NT2/D1 (cell line): ENCODE data around the gene ANKRD55.

Source experiments
- DNase-seq: peaks from one replicate; pipeline ENCODE4 v3.0.0-alpha.2; 2011; ENCODE audit warnings: low read depth, low spot score
- H3K27me3 ChIP-seq: 2 replicates; pipeline ENCODE4 v1.6.0; 2011; ENCODE audit warnings: mild to moderate bottlenecking; ENCODE audit not compliant: insufficient read length, insufficient read depth
- H3K36me3 ChIP-seq: 2 replicates; pipeline ENCODE4 v1.6.1; 2011; ENCODE audit warnings: mild to moderate bottlenecking, low read length, mixed read lengths; ENCODE audit not compliant: insufficient read depth, insufficient read length
- H3K4me1 ChIP-seq: 2 replicates; pipeline ENCODE4 v1.5.1; 2011; ENCODE audit not compliant: insufficient read depth, insufficient read length
- H3K4me3 ChIP-seq: 2 replicates; pipeline ENCODE4 v1.5.1; 2011; ENCODE audit warnings: low read depth; ENCODE audit not compliant: insufficient read length
- H3K9ac ChIP-seq: 2 replicates; pipeline ENCODE4 v1.6.0; 2011; ENCODE audit warnings: low read depth; ENCODE audit not compliant: insufficient read length
- H3K9me3 ChIP-seq: 2 replicates; pipeline ENCODE4 v1.5.1; 2011; ENCODE audit warnings: mild to moderate bottlenecking, low read length; ENCODE audit not compliant: insufficient read depth
- SUZ12 ChIP-seq: IDR thresholded peaks from 2 replicates; pipeline ENCODE4 v1.6.1; 2011; ENCODE audit not compliant: insufficient read length, insufficient read depth; ENCODE audit errors: extremely low read depth
- YY1 ChIP-seq: IDR thresholded peaks from 2 replicates; pipeline ENCODE4 v1.6.1; 2011; ENCODE audit not compliant: insufficient read length, insufficient read depth
- ZNF274 ChIP-seq: IDR thresholded peaks from 2 replicates; pipeline ENCODE4 v1.6.1; 2011; ENCODE audit warnings: mild to moderate bottlenecking, low read depth, low read length

Gene ANKRD55

GRCh38 chr5:56101180-56101579 is 131.9 kb downstream of the ANKRD55 start:
- Histone ChIP-seq H3K4me1 (no peaks in the 10 kb centered on the region), H3K27me3 (no peaks in the 10 kb centered on the region), H3K9me3 (peaks cover 7% of the 10 kb centered on the region; the same call in 1 of the 2 replicates), H3K4me3 (no peak overlapping the region), H3K36me3 (no peaks in the 10 kb centered on the region), H3K9ac (no peak overlapping the region)
- no peak for DNase-seq
- TF ChIP-seq SUZ12 (no peak), ZNF274 (no peak), YY1 (no peak)

- peaks cover 7% of the 10 kb centered on the region; the same call in 1 of the 2 replicates for H3K9me3 ChIP-seq
- no peak overlapping the region for H3K9ac ChIP-seq
- DNase-seq: no peak
- no peak overlapping the region for H3K4me3 ChIP-seq
- no peaks in the 10 kb centered on the region for H3K36me3 ChIP-seq
- TF ChIP-seq YY1: no peak
- H3K4me1 ChIP-seq: no peaks in the 10 kb centered on the region
- H3K27me3 ChIP-seq: no peaks in the 10 kb centered on the region
Measured at GRCh38 chr5:56100439-56101176, 132.5 kb downstream of the ANKRD55 start.

- Histone ChIP-seq H3K4me3 (no peak overlapping the region), H3K27me3 (no peaks in the 10 kb centered on the region), H3K9me3 (peaks cover 7% of the 10 kb centered on the region; the same call in 1 of the 2 replicates), H3K36me3 (no peaks in the 10 kb centered on the region), H3K9ac (no peak overlapping the region), H3K4me1 (no peaks in the 10 kb centered on the region)
- no peak for DNase-seq
- TF ChIP-seq SUZ12 (no peak), ZNF274 (no peak), YY1 (no peak)
Measured at GRCh38 chr5:56099346-56099745, 133.8 kb downstream of the ANKRD55 start.

- H3K9ac ChIP-seq: no peak overlapping the region
- H3K27me3 ChIP-seq: no peaks in the 10 kb centered on the region
- TF ChIP-seq ZNF274: no peak
- TF ChIP-seq YY1: no peak
- TF ChIP-seq SUZ12: no peak
- H3K36me3 ChIP-seq: no peaks in the 10 kb centered on the region
- no peaks in the 10 kb centered on the region for H3K4me1 ChIP-seq
- H3K4me3 ChIP-seq: no peak overlapping the region
- no peak for DNase-seq
- H3K9me3 ChIP-seq: peaks cover 7% of the 10 kb centered on the region; the same call in 1 of the 2 replicates
Measured at GRCh38 chr5:56097055-56097454, 136.1 kb downstream of the ANKRD55 start.

- Histone ChIP-seq H3K36me3 (no peaks in the 10 kb centered on the region), H3K9ac (no peak overlapping the region), H3K4me1 (no peaks in the 10 kb centered on the region), H3K27me3 (no peaks in the 10 kb centered on the region), H3K4me3 (no peak overlapping the region), H3K9me3 (no peaks in the 10 kb centered on the region)
- no peak for DNase-seq
- TF ChIP-seq ZNF274 (no peak), SUZ12 (no peak), YY1 (no peak)
Measured at GRCh38 chr5:56095579-56096102, 137.5 kb downstream of the ANKRD55 start.

- Histone ChIP-seq H3K9me3 (no peaks in the 10 kb centered on the region), H3K36me3 (no peaks in the 10 kb centered on the region), H3K9ac (no peak overlapping the region), H3K4me1 (no peaks in the 10 kb centered on the region), H3K4me3 (no peak overlapping the region), H3K27me3 (no peaks in the 10 kb centered on the region)
- DNase-seq: no peak
- TF ChIP-seq YY1: no peak
- no peak for TF ChIP-seq ZNF274
- TF ChIP-seq SUZ12: no peak
Measured at GRCh38 chr5:56094579-56095361, 138.4 kb downstream of the ANKRD55 start.

- no peaks in the 10 kb centered on the region for H3K27me3 ChIP-seq
- DNase-seq: no peak
- TF ChIP-seq YY1 (no peak), SUZ12 (no peak), ZNF274 (no peak)
- H3K9ac ChIP-seq: no peak overlapping the region
- no peak overlapping the region for H3K4me3 ChIP-seq
- no peaks in the 10 kb centered on the region for H3K36me3 ChIP-seq
- no peaks in the 10 kb centered on the region for H3K9me3 ChIP-seq
- H3K4me1 ChIP-seq: no peaks in the 10 kb centered on the region
Measured at GRCh38 chr5:56093970-56094369, 139.2 kb downstream of the ANKRD55 start.
